Central memory CD4-positive, alpha-beta T cell (primary cell): Measurements from ENCODE around the gene FST.

Experiments
- DNase-seq: peaks from one replicate; pipeline ENCODE4 v3.0.0; 2022

The FST gene

GRCh38 chr5:53473633-53474032, 6.8 kb upstream of the FST start:
- DNase-seq: no peak

DNA sequence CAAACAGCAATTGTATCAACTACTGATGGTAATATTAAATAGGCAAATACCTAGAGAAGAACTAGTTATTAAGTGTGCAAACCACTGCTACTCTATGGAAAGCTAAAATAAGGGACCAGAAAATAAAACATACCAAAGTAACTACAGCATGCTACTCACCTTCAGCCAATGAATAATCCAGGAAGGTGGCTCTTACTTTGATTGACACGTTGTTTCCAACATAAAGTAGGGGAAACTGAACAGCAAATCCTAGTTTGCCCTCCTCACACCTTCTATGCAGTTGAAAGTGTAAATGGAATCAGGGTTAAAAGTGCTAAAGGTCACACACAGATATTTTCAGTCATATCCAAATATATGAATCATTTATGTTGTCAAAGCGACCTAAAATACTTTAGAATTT, 5.1 kb upstream of the FST start:
- DNase-seq: no peak

GRCh38 chr5:53476019-53476418, 4.4 kb upstream of the FST start:
- no peak for DNase-seq

GRCh38 chr5:53476531-53477480, 3.6 kb upstream of the FST start:
- DNase-seq: no peak

- DNase-seq: no peak
Observed at GRCh38 chr5:53478411-53479044, 1.9 kb upstream of the FST start.

DNA sequence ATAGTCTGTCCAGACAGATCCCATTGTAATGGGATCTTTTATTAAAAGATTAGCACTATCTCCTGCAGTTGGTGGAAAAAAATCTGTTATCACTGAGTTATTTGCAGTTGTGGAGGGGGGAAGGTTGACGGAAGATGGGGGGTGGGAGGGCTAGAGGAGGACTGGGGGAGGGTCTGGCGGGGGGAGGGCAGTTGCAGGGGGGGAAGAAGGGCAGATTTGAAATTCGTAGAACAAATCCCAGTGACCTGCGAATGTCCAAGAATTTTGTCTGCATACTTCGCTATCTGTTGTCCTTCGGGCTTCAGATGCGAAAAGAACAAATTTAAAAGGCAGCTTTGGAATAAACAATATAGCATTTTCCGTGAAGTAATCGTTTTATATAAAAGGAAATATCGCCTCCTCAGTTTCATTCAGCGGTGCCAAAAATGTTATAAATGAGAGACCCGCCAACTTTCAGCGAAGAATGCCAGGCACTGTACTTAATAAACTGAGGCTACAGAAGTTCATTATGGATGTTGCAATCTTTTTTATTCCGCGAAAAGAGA, 1.3 kb upstream of the FST start:
- no peak for DNase-seq

DNA sequence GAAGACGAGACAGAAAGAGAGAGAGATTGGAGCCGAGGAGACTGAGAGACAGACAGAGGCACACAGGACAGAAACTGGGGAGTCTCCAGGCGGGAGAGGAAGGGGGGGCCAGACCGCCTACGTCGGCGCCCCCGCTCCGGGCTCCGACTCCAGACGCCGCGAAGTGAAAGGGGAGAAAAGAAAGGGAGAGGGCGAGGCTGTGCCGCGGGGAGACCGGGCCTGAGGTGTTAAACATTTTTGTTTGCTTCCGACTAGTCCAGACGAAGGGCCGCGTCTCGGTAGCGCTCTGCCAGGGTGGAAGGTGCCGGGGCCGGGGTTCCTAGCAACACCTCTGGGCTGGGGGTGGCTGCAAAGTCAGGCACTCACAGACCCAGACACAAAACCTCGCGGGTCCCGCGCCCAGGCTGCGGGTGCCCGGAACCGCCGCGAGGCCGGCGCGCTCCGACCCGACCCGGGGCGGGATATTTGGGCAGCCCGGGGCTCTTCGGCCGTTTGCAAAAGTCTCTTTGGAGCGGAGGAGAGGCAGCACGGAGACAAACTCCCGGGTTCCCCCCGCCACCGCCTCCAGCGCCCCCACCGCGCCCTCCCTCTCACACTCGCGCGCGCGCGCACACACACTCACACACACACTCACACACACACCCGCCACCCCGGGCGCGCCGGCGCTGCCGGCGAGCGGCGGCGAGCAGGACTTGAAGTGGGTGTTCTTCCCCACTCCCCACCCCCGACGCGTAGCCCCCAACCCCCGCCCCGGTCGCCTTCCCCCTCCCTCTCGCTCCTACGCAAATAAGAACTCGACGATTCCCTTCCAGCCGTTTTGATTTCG, 626 bp upstream of the FST start:
- DNase-seq: peak; percentile 7

GRCh38 chr5:53481159-53481886, 894 bp downstream of the FST start:
- DNase-seq: no peak

GRCh38 chr5:53481887-53482716, 1.7 kb downstream of the FST start:
- peak; percentile 52 for DNase-seq

- no peak for DNase-seq
Observed at GRCh38 chr5:53482717-53483638, 2.5 kb downstream of the FST start.

- DNase-seq: no peak
Observed at GRCh38 chr5:53487436-53487835, 7.0 kb downstream of the FST start.

GRCh38 chr5:53488195-53488722, 7.8 kb downstream of the FST start:
- no peak for DNase-seq

DNA sequence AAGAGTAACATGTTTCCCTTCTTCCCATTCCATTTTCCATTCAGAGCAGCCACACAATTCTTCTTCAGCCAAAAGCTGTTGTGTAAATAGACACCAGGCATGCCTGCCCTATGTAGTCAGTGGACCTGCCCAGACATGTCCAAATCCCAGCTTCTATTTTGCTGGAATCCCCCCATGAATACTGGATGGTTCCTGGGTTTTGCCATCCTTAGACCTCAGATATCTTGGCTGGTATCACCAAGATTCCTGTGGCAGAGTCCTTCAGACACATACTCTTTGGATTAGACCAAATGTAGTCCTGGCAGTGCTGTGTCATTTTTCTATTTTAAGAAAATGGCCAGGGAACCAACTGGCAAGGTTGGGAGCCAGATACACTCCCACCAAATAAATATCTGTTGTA, 10.3 kb downstream of the FST start:
- no peak for DNase-seq

DNA sequence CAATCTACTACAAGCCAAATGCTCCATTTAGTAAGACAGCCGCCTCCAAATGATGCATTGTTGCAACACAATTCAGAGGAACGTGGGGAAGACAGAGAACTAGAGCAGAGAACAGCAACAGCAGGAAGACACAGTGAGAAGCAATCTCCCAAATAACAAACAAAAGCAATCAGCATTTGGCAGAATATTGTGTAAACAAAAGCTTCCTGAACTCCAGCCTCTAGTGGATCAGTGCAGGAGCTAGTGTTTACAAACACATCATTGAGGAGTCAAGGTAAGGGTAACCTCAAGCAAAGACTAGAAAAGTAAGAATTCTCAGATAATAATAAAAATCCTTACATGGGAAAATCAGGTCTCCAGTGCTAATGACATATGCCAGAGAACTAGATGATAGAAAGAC, 20.6 kb downstream of the FST start:
- no peak for DNase-seq

GRCh38 chr5:53503562-53504218, 23.3 kb downstream of the FST start:
- no peak for DNase-seq

- DNase-seq: no peak
Observed at GRCh38 chr5:53507013-53507412, 26.6 kb downstream of the FST start.

GRCh38 chr5:53508125-53508524, 27.7 kb downstream of the FST start:
- no peak for DNase-seq

DNA sequence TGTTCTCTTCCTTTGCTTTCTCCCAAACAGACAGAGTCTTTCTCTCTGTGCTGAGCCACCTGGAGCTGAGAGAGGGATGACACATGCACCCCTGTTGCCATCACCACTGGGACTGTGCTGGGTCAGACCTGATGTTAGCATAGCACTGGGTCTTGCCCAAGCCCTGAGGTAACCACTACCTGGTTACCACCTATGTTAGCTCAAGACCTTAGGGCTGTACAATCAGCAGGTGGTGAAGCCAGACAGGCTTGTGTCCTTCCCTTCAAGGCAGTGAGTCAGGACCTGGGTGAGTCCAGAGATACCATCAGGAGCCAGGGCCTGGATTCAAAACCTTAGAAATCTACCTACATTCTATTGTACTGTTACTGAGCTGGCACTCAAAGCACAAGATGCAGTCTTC, 32.1 kb downstream of the FST start:
- no peak for DNase-seq

DNA sequence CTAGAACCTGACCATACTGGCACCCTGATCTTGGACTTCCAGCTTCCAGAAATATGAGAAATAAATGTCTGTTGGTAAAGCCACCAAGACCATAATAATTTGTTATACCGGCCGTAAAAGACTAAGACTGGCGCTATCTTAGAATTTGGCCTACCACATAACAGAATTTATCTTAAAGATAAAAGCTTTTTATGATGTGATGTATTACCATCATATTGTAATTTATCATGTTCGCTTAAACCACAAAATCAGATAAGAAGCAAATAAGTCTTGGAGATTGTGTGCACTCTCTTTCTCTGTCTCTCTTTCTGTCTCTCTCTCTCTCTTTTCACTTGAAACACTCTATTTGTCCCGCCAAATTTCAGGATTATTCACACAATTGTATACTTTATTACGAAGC, 35.6 kb downstream of the FST start:
- DNase-seq: no peak
